HCT116 (cell line): ENCODE measurements around the gene LSS. TPM values are rescaled to one million over a fixed set of nuclear protein-coding genes. Genes with fewer than 3 reads are reported as not detected.

ENCODE experiments used
- ATAC-seq: fragments of 200-7000 bp; cut with Tn5 transposase; 2 replicates; pipeline ENCODE4 v1.9.1; 2020; ENCODE audit warnings: mild to moderate bottlenecking, moderate library complexity
- BruUV-seq: library from RNA; stranded (reverse); fragments of 400-500 nt; replicated peaks from 2 replicates; lab custom pipeline; 2021; lab: Mats Ljungman, UMichigan
- CTCF ChIA-PET: fragments of 300-600 bp; sonication (Branson Sonifier 250); formaldehyde crosslinking; loops from one replicate; lab custom pipeline; 2021; ENCODE audit warnings: antibody characterized with exemption; lab: Charles Lee
- POLR2A ChIA-PET: fragments of 300-600, 350-600 bp; sonication (Branson Sonifier 250); formaldehyde crosslinking; loops from one replicate; lab custom pipeline; 2021; ENCODE audit warnings: antibody characterized with exemption; lab: Charles Lee
- RAD21 ChIA-PET, 2 experiments: fragments of 300-600 bp; sonication (Branson Sonifier 250); formaldehyde crosslinking; loops; one replicate each; lab custom pipeline; 2023; ENCODE audit warnings: low total read pairs in 2 of 2; ENCODE audit not compliant: uncharacterized antibody in 2 of 2, unreplicated experiment in 2 of 2, low non-redundant PET in 1 of 2; lab: Charles Lee
- DNase-seq: peaks from one replicate; pipeline ENCODE4 v3.0.0-alpha.2; 2010; ENCODE audit warnings: low read depth, low spot score
- H2AFZ ChIP-seq: fragments of 200-600 bp; shearing (Covaris generic), sonication (generic); 2 replicates; pipeline ENCODE4 v1.6.1; 2017; ENCODE audit warnings: low read depth, mixed run types, mixed read lengths, antibody characterized with exemption, low read length; ENCODE audit not compliant: poor library complexity, severe bottlenecking
- H3K27ac ChIP-seq: 2 replicates; pipeline ENCODE4 v1.5.1; 2012; ENCODE audit warnings: low read depth, low read length
- H3K27me3 ChIP-seq: fragments of 200-600 bp; sonication (generic); 2 replicates; pipeline ENCODE4 v1.6.1; 2016; ENCODE audit warnings: mixed run types, low read length, mixed read lengths; ENCODE audit not compliant: insufficient read depth
- H3K36me3 ChIP-seq, 2 experiments: fragments of 200-500 bp in 1 of 2; fragments of 200-600 bp in 1 of 2; sonication (Bioruptor generic) in 1 of 2; sonication (generic) in 1 of 2; 2 replicates each; pipeline versions ENCODE4 v1.5.1 to v1.6.1; 2014 to 2016; ENCODE audit warnings: low read length in 2 of 2, inconsistent platforms in 1 of 2, mixed read lengths in 1 of 2, mixed run types in 1 of 2; ENCODE audit not compliant: insufficient read depth in 2 of 2, control insufficient read depth in 1 of 2
- H3K4me1 ChIP-seq, 2 experiments: fragments of 200-600 bp in 1 of 2; sonication (generic) in 1 of 2; 2 replicates each; pipeline versions ENCODE4 v1.5.1 to v1.6.1; 2012 to 2017; ENCODE audit warnings: low read length in 2 of 2, inconsistent platforms in 1 of 2, mild to moderate bottlenecking in 1 of 2, mixed read lengths in 1 of 2, mixed run types in 1 of 2, moderate library complexity in 1 of 2; ENCODE audit not compliant: insufficient read depth in 2 of 2, control insufficient read depth in 1 of 2
- H3K4me2 ChIP-seq: fragments of 200-600 bp; sonication (generic); 2 replicates; pipeline ENCODE4 v1.6.1; 2017; ENCODE audit warnings: mixed run types, low read length, mixed read lengths
- H3K4me3 ChIP-seq, 2 experiments: fragments of 200-600 bp in 1 of 2; sonication (generic) in 1 of 2; replicated peaks in 1 of 2; 2 replicates each; pipeline ENCODE4 v1.5.1; 2011 to 2016; ENCODE audit warnings: low read length in 2 of 2, control low read depth in 1 of 2, low read depth in 1 of 2, mild to moderate bottlenecking in 1 of 2, mixed read lengths in 1 of 2, mixed run types in 1 of 2
- H3K79me2 ChIP-seq: fragments of 200-600 bp; sonication (generic); 2 replicates; pipeline ENCODE4 v1.6.1; 2017; ENCODE audit warnings: mild to moderate bottlenecking, mixed run types, low read length, moderate library complexity, mixed read lengths; ENCODE audit not compliant: insufficient read depth
- H3K9ac ChIP-seq: fragments of 200-600 bp; sonication (generic); 2 replicates; pipeline ENCODE4 v1.6.1; 2016; ENCODE audit warnings: low read length, mixed read lengths
- H3K9me2 ChIP-seq: fragments of 200-600 bp; sonication (generic), shearing (Covaris generic); 2 replicates; pipeline ENCODE4 v1.6.1; 2017; ENCODE audit warnings: mixed run types, mild to moderate bottlenecking, moderate library complexity; ENCODE audit not compliant: insufficient read depth
- H3K9me3 ChIP-seq, 2 experiments: fragments of 200-500 bp in 1 of 2; fragments of 200-600 bp in 1 of 2; sonication (Bioruptor generic) in 1 of 2; sonication (generic) in 1 of 2; 2 replicates each; pipeline ENCODE4 v1.6.1; 2014 to 2017; ENCODE audit warnings: low read length in 2 of 2, mixed read lengths in 2 of 2, inconsistent platforms in 1 of 2, low read depth in 1 of 2, mild to moderate bottlenecking in 1 of 2, mixed run types in 1 of 2, moderate library complexity in 1 of 2; ENCODE audit not compliant: control insufficient read depth in 1 of 2, insufficient read depth in 1 of 2
- H4K20me1 ChIP-seq: fragments of 200-600 bp; sonication (generic), shearing (Covaris generic); 2 replicates; pipeline ENCODE4 v1.6.1; 2017; ENCODE audit warnings: mixed run types, mild to moderate bottlenecking, moderate library complexity; ENCODE audit not compliant: insufficient read depth
- ATF3 ChIP-seq: IDR thresholded peaks from 2 replicates; pipeline ENCODE4 v1.6.1; 2012
- CBX3 ChIP-seq: IDR thresholded peaks from 2 replicates; pipeline ENCODE4 v1.6.1; 2012; ENCODE audit warnings: low read depth
- CEBPB ChIP-seq: IDR thresholded peaks from 2 replicates; pipeline ENCODE4 v1.6.1; 2012; ENCODE audit warnings: low read depth
- CTCF ChIP-seq, 3 experiments: fragments of 200-600 bp in 1 of 3; sonication (generic) in 1 of 3; IDR thresholded peaks in 2 of 3; conservative IDR thresholded peaks in 1 of 3; 2 replicates each; pipeline ENCODE4 v1.5.1; 2012 to 2017; ENCODE audit warnings: low read depth in 2 of 3, low read length in 2 of 3, antibody characterized with exemption in 1 of 3, borderline replicate concordance in 1 of 3, control low read depth in 1 of 3, mild to moderate bottlenecking in 1 of 3, mixed read lengths in 1 of 3, mixed run types in 1 of 3, moderate library complexity in 1 of 3; ENCODE audit not compliant: insufficient read depth in 1 of 3
- ELF1 ChIP-seq: IDR thresholded peaks from 2 replicates; pipeline ENCODE4 v1.6.1; 2012; ENCODE audit warnings: low read depth, borderline replicate concordance
- EZH2phosphoT487 ChIP-seq: fragments of 200-600 bp; IDR thresholded peaks from 2 replicates; pipeline ENCODE4 v1.6.1; 2018; ENCODE audit warnings: antibody characterized with exemption, borderline replicate concordance
- JUND ChIP-seq: IDR thresholded peaks from 2 replicates; pipeline ENCODE4 v1.6.1; 2012
- MAX ChIP-seq: IDR thresholded peaks from 2 replicates; pipeline ENCODE4 v1.6.1; 2012
- POLR2A ChIP-seq: IDR thresholded peaks from 2 replicates; pipeline ENCODE4 v1.7.0; 2011; ENCODE audit warnings: borderline replicate concordance; ENCODE audit not compliant: insufficient read depth, insufficient read length; ENCODE audit errors: extremely low read depth
- POLR2AphosphoS5 ChIP-seq: IDR thresholded peaks from 2 replicates; pipeline ENCODE4 v1.6.1; 2011; ENCODE audit warnings: mild to moderate bottlenecking, low read depth, low read length, moderate library complexity
- REST ChIP-seq: IDR thresholded peaks from 2 replicates; pipeline ENCODE4 v1.6.1; 2012; ENCODE audit warnings: low read depth
- SIN3A ChIP-seq: IDR thresholded peaks from 2 replicates; pipeline ENCODE4 v1.6.1; 2012; ENCODE audit warnings: low read depth
- SP1 ChIP-seq: IDR thresholded peaks from 2 replicates; pipeline ENCODE4 v1.6.1; 2012; ENCODE audit warnings: low read depth
- SRF ChIP-seq: IDR thresholded peaks from 2 replicates; pipeline ENCODE4 v1.6.1; 2012; ENCODE audit warnings: low read depth
- TCF7L2 ChIP-seq: IDR thresholded peaks from 2 replicates; pipeline ENCODE4 v1.7.0; 2011; ENCODE audit warnings: borderline replicate concordance, inconsistent platforms; ENCODE audit not compliant: insufficient read depth, insufficient read length; ENCODE audit errors: extremely low read depth
- ZBTB33 ChIP-seq: IDR thresholded peaks from 2 replicates; pipeline ENCODE4 v1.6.1; 2011; ENCODE audit warnings: mild to moderate bottlenecking, low read length, moderate library complexity; ENCODE audit not compliant: insufficient replicate concordance; ENCODE audit errors: extremely low read depth
- ZNF274 ChIP-seq: fragments of 200-500 bp; sonication (Bioruptor generic); IDR thresholded peaks from 2 replicates; pipeline ENCODE4 v1.6.1; 2014; ENCODE audit warnings: mild to moderate bottlenecking, low read depth, low read length, inconsistent platforms
- intact Hi-C: fragments of 100-400 bp; cut with micrococcal nuclease; formaldehyde crosslinking; loops from 2 replicates; pipeline ENCODE4 v1.10.0; 2022
- total RNA-seq: library from RNA; stranded (reverse); gene quantifications from one replicate; pipeline ENCODE4 v1.2.1, GENCODE V29; 2021; ENCODE audit not compliant: unreplicated experiment

LSS gene
- total RNA-seq, 1 experiment from 2014 or later = 44.7 TPM

GRCh38 chr21:46149205-46149901 is 79.2 kb downstream of the LSS start:
- Histone ChIP-seq H3K36me3 (no peaks in the 10 kb centered on the region), H3K27ac (no peak overlapping the region), H3K27me3 (no peaks in the 10 kb centered on the region), H3K79me2 (no peaks in the 10 kb centered on the region), H3K9me2 (no peaks in the 10 kb centered on the region), H3K4me1 (peaks cover 7 to 16% of the 10 kb centered on the region in 2 experiments; a peak in 3 of 4 replicates), H2AFZ (no peak overlapping the region), H3K9ac (no peak overlapping the region), H3K4me3 (no peak overlapping the region), H3K4me2 (no peak overlapping the region)
- ATAC-seq = no peak
- BruUV-seq = no TSS peak
- POLR2A ChIA-PET = no interaction called here
- TF ChIP-seq MAX = no peak
- TF ChIP-seq ELF1 = no peak
- TF ChIP-seq JUND = no peak
- TF ChIP-seq SP1 = no peak
- no peak for TF ChIP-seq CBX3
- no peak for TF ChIP-seq SIN3A
- no peak for TF ChIP-seq POLR2A
- no peak for TF ChIP-seq SRF
- TF ChIP-seq ZNF274 = no peak
- TF ChIP-seq POLR2AphosphoS5 = no peak
- TF ChIP-seq REST = no peak
- no peak for TF ChIP-seq TCF7L2
- TF ChIP-seq CEBPB = no peak
- TF ChIP-seq EZH2phosphoT487 = no peak
- TF ChIP-seq CTCF (IDR thresholded peaks at IDR 0.05 in 2 of 3, conservative IDR thresholded peaks at IDR 0.05 in 1 of 3; ENCODE audit: borderline replicate concordance in 1 of 3, insufficient read depth in 1 of 3, low read depth in 2 of 3, low read length in 2 of 3) = no peak
- no peak for TF ChIP-seq ZBTB33
- TF ChIP-seq ATF3 = no peak
- TF ChIP-seq, all 23 proteins: peak for 0
- intact Hi-C loops = loop anchor here (2.0 to 10.0 kb wide), 5 partner anchors 51 to 178 kb away; partner anchors contain the start of genes COL6A2, MCM3AP and YBEY
- Histone ChIP-seq H4K20me1 (no peaks in the 10 kb centered on the region), H3K9me3 (no peaks in the 10 kb centered on the region)
- ChIA-PET CTCF (no interaction called here), RAD21 (no interaction called here)
- DNase-seq = no peak
